Right atrium auricular region (tissue), 2 donors: Measurements from ENCODE around the gene GRM8. TPM values are rescaled to one million over a fixed set of nuclear protein-coding genes. Genes with fewer than 3 reads are reported as not detected.

ENCODE experiments used
- DNase-seq: peaks from one replicate; pipeline ENCODE4 v3.0.0-alpha.2; 2019; ENCODE audit warnings: low spot score
- H3K27ac ChIP-seq, 2 donors: fragments of 200-600 bp; sonication (generic); 1 replicate in 1 of 2; 2 replicates in 1 of 2; pipeline ENCODE4 v1.5.1; 2016 to 2019
- H3K27me3 ChIP-seq, 2 donors: fragments of 200-600 bp; sonication (generic); one replicate each; pipeline versions ENCODE4 v1.5.1 to v1.6.0; 2017 to 2019
- H3K36me3 ChIP-seq: fragments of 200-600 bp; sonication (generic); one replicate; pipeline ENCODE4 v1.5.1; 2016
- H3K4me1 ChIP-seq, 2 donors: fragments of 200-600 bp; sonication (generic); one replicate each; pipeline versions ENCODE4 v1.5.1 to v1.6.0; 2017 to 2019
- H3K4me3 ChIP-seq, 2 donors: fragments of 200-600 bp; sonication (generic); 1 replicate in 1 of 2; 2 replicates in 1 of 2; pipeline ENCODE4 v1.5.1; 2017 to 2019; ENCODE audit warnings: mild to moderate bottlenecking in 1 of 2, moderate library complexity in 1 of 2
- H3K9me3 ChIP-seq, 2 donors: fragments of 200-600 bp; sonication (generic); one replicate each; pipeline ENCODE4 v1.5.1; 2019
- CTCF ChIP-seq, 2 donors: fragments of 200-600 bp; sonication (generic); IDR thresholded peaks; one replicate each; pipeline ENCODE4 v1.5.1; 2019; ENCODE audit warnings: antibody characterized with exemption in 2 of 2
- total RNA-seq, 2 donors: library from RNA; depleted of rRNA; stranded (reverse); fragments of >200 nt; gene quantifications; one replicate each; pipeline ENCODE4 v1.1.0, GENCODE V29; 2016

Gene GRM8
- total RNA-seq, 2 donors from 2014 or later: not detected

GRCh38 chr7:126791306-126791705 lies 461.4 kb downstream of the GRM8 start:
- DNase-seq: no peak
- Histone ChIP-seq H3K9me3 (no peaks in the 10 kb centered on the region), H3K27ac (no peak overlapping the region), H3K27me3 (no peaks in the 10 kb centered on the region), H3K4me3 (no peak overlapping the region), H3K36me3 (no peaks in the 10 kb centered on the region), H3K4me1 (no peaks in the 10 kb centered on the region)
- no peak for TF ChIP-seq CTCF (IDR thresholded peaks at IDR 0.05)

GRCh38 chr7:126790763-126791162 lies 462.0 kb downstream of the GRM8 start:
- no peaks in the 10 kb centered on the region for H3K27me3 ChIP-seq
- no peaks in the 10 kb centered on the region for H3K9me3 ChIP-seq
- no peaks in the 10 kb centered on the region for H3K36me3 ChIP-seq
- no peak for TF ChIP-seq CTCF (IDR thresholded peaks at IDR 0.05)
- no peaks in the 10 kb centered on the region for H3K4me1 ChIP-seq
- H3K27ac ChIP-seq: no peak overlapping the region
- no peak overlapping the region for H3K4me3 ChIP-seq
- no peak for DNase-seq

GRCh38 chr7:126783613-126784012 lies 469.1 kb downstream of the GRM8 start:
- no peaks in the 10 kb centered on the region for H3K9me3 ChIP-seq
- H3K4me1 ChIP-seq: no peaks in the 10 kb centered on the region
- no peak overlapping the region for H3K27ac ChIP-seq
- H3K27me3 ChIP-seq: no peaks in the 10 kb centered on the region
- no peak for TF ChIP-seq CTCF (IDR thresholded peaks at IDR 0.05)
- no peaks in the 10 kb centered on the region for H3K36me3 ChIP-seq
- no peak overlapping the region for H3K4me3 ChIP-seq
- no peak for DNase-seq

GRCh38 chr7:126780993-126781392 lies 471.7 kb downstream of the GRM8 start:
- Histone ChIP-seq H3K4me3 (no peak overlapping the region), H3K9me3 (no peaks in the 10 kb centered on the region), H3K4me1 (no peaks in the 10 kb centered on the region), H3K27ac (no peak overlapping the region), H3K27me3 (no peaks in the 10 kb centered on the region), H3K36me3 (no peaks in the 10 kb centered on the region)
- no peak for TF ChIP-seq CTCF (IDR thresholded peaks at IDR 0.05)
- no peak for DNase-seq

- no peaks in the 10 kb centered on the region for H3K9me3 ChIP-seq
- no peak for TF ChIP-seq CTCF (IDR thresholded peaks at IDR 0.05)
- no peaks in the 10 kb centered on the region for H3K4me1 ChIP-seq
- DNase-seq: no peak
- H3K4me3 ChIP-seq: no peak overlapping the region
- H3K27me3 ChIP-seq: no peaks in the 10 kb centered on the region
- no peaks in the 10 kb centered on the region for H3K36me3 ChIP-seq
- no peak overlapping the region for H3K27ac ChIP-seq
Measured at GRCh38 chr7:126778101-126778500, 474.6 kb downstream of the GRM8 start.

GRCh38 chr7:126776498-126776897 lies 476.2 kb downstream of the GRM8 start:
- H3K4me3 ChIP-seq: no peak overlapping the region
- no peaks in the 10 kb centered on the region for H3K27me3 ChIP-seq
- no peaks in the 10 kb centered on the region for H3K4me1 ChIP-seq
- no peaks in the 10 kb centered on the region for H3K36me3 ChIP-seq
- no peak for DNase-seq
- H3K27ac ChIP-seq: no peak overlapping the region
- H3K9me3 ChIP-seq: no peaks in the 10 kb centered on the region
- TF ChIP-seq CTCF (IDR thresholded peaks at IDR 0.05): no peak
